K562 (cell line): ENCODE data around the gene TTC23L. TPM values are rescaled to one million over a fixed set of nuclear protein-coding genes. Genes with fewer than 3 reads are reported as not detected.

Source experiments
- ATF1 ChIP-seq, 2 experiments: fragments of 450-650 bp in 1 of 2; IDR thresholded peaks; 2 replicates each; pipeline ENCODE4 v1.6.1; 2016; ENCODE audit warnings: missing compliant biosample characterization in 1 of 2, missing genetic modification characterization in 1 of 2
- ETS2 ChIP-seq: IDR thresholded peaks from 2 replicates; pipeline ENCODE4 v1.6.1; 2016; ENCODE audit warnings: borderline replicate concordance, missing genetic modification characterization, mild to moderate bottlenecking, moderate library complexity, missing compliant biosample characterization; ENCODE audit not compliant: poor library complexity, severe bottlenecking
- FOXA3 ChIP-seq, 2 experiments: fragments of 450-650 bp in 1 of 2; sonication (generic) in 1 of 2; formaldehyde crosslinking; IDR thresholded peaks in 1 of 2; conservative IDR thresholded peaks in 1 of 2; 2 replicates each; pipeline versions ENCODE4 v1.4.0 to v1.8.0; 2020 to 2022; ENCODE audit warnings: mild to moderate bottlenecking in 2 of 2, missing genetic modification reagents in 1 of 2
- GABPB2 ChIP-seq: fragments of 250-450 bp; sonication (Bioruptor Pico); conservative IDR thresholded peaks from 2 replicates; pipeline ENCODE4 v1.5.1; 2021; ENCODE audit warnings: mild to moderate bottlenecking
- HMGXB4 ChIP-seq: sonication (generic); formaldehyde crosslinking; IDR thresholded peaks from 2 replicates; pipeline ENCODE4 v1.8.1; 2023; ENCODE audit warnings: mild to moderate bottlenecking, missing genetic modification reagents
- IRF9 ChIP-seq: fragments of 450-650 bp; IDR thresholded peaks from 2 replicates; pipeline ENCODE4 v1.6.1; 2016; ENCODE audit warnings: missing biosample characterization, missing genetic modification characterization
- NEUROD1 ChIP-seq: fragments of 150-350 bp; IDR thresholded peaks from 2 replicates; pipeline ENCODE4 v1.6.1; 2014; ENCODE audit warnings: borderline replicate concordance, low read length, low read depth; ENCODE audit not compliant: partially characterized antibody
- NFIC ChIP-seq: fragments of 450-650 bp; IDR thresholded peaks from 2 replicates; pipeline ENCODE4 v1.6.1; 2017; ENCODE audit warnings: mild to moderate bottlenecking, inconsistent platforms
- NR2C2 ChIP-seq, 2 experiments: fragments of 200-800 bp in 1 of 2; sonication (Bioruptor generic) in 1 of 2; sonication (generic) in 1 of 2; formaldehyde crosslinking in 1 of 2; IDR thresholded peaks; 2 replicates each; pipeline versions ENCODE4 v1.6.1 to v1.8.0; 2016 to 2022; ENCODE audit warnings: mild to moderate bottlenecking in 1 of 2, missing compliant biosample characterization in 1 of 2, missing genetic modification characterization in 1 of 2, missing genetic modification reagents in 1 of 2
- POLR3A ChIP-seq: IDR thresholded peaks from 2 replicates; pipeline ENCODE4 v1.6.1; 2011; ENCODE audit warnings: borderline replicate concordance, mild to moderate bottlenecking, moderate library complexity; ENCODE audit not compliant: insufficient read length, insufficient read depth; ENCODE audit errors: extremely low read depth
- SMAD3 ChIP-seq: fragments of 450-650 bp; formaldehyde crosslinking; conservative IDR thresholded peaks from 2 replicates; pipeline ENCODE4 v1.4.0; 2020; ENCODE audit warnings: mild to moderate bottlenecking
- SRF ChIP-seq, 2 experiments: fragments of 250-450, 450-650 bp in 1 of 2; sonication (Bioruptor Pico) in 1 of 2; sonication (generic) in 1 of 2; formaldehyde crosslinking; IDR thresholded peaks; 2 replicates each; pipeline versions ENCODE4 v1.5.0 to v1.5.1; 2020 to 2022; ENCODE audit warnings: mild to moderate bottlenecking in 1 of 2, missing genetic modification reagents in 1 of 2
- STAT6 ChIP-seq: sonication (generic); formaldehyde crosslinking; IDR thresholded peaks from 2 replicates; pipeline ENCODE4 v1.8.1; 2023; ENCODE audit warnings: mild to moderate bottlenecking, missing genetic modification reagents
- TBP ChIP-seq: optimal IDR thresholded peaks from 2 replicates; pipeline ENCODE3; 2011; ENCODE audit warnings: low read depth, low read length, improper control_type of control experiment
- XRCC5 ChIP-seq: fragments of 200-400 bp; formaldehyde crosslinking; IDR thresholded peaks from 2 replicates; pipeline ENCODE4 v1.6.1; 2017; ENCODE audit warnings: low read depth, mild to moderate bottlenecking, low read length
- ZFP36 ChIP-seq: fragments of 150-350 bp; IDR thresholded peaks from 2 replicates; pipeline ENCODE4 v1.6.1; 2018; ENCODE audit warnings: low read length, low read depth; ENCODE audit not compliant: partially characterized antibody
- ZNF280B ChIP-seq: fragments of 250-450 bp; sonication (Bioruptor Pico); IDR thresholded peaks from 2 replicates; pipeline ENCODE4 v1.5.1; 2021; ENCODE audit warnings: mild to moderate bottlenecking
- ZNF384 ChIP-seq: IDR thresholded peaks from 2 replicates; pipeline ENCODE4 v1.6.1; 2012; ENCODE audit warnings: low read depth, low read length, improper control_type of control experiment
- ZNF695 ChIP-seq: fragments of 450-650 bp; formaldehyde crosslinking; IDR thresholded peaks from 2 replicates; pipeline ENCODE4 v1.4.0; 2020; ENCODE audit warnings: mild to moderate bottlenecking, moderate library complexity
- ZNF766 ChIP-seq: fragments of 200-800 bp; sonication (Bioruptor generic); conservative IDR thresholded peaks from 2 replicates; pipeline ENCODE4 v1.6.1; 2016; ENCODE audit warnings: missing genetic modification characterization, missing compliant biosample characterization
- polyA plus RNA-seq, 8 experiments: library from polyadenylated mRNA; depleted of rRNA in 4 of 8; stranded (reverse) in 5 of 8; unstranded in 3 of 8; fragments of >200 nt; fragmentation: Nextera tagmentation in 2 of 8; fragmentation: Illumina TruSeq in 1 of 8; extraction: Ambion mirVana in 2 of 8; extraction: Trizol in 1 of 8; gene quantifications; 2 replicates each; pipeline versions ENCODE4 v1.2.1 to v1.2.3, GENCODE V29; 2011 to 2014; ENCODE audit warnings: inconsistent platforms in 1 of 8, missing spikeins in 1 of 8
- total RNA-seq, 7 experiments: library from RNA; depleted of rRNA in 6 of 7; stranded (reverse); fragments of >200 nt in 6 of 7; fragmentation: Illumina TruSeq in 2 of 7; extraction: Trizol in 2 of 7; gene quantifications; 2 replicates each; pipeline versions ENCODE4 v1.2.1 to v1.2.3, GENCODE V29; 2011 to 2021; ENCODE audit warnings: low replicate concordance in 1 of 7

The TTC23L gene
- total and polyA plus RNA-seq, 9 of the 15 experiments (the other 6 are each of a cell fraction or from before 2014, with no cell fraction given), result 0.03 to 0.32 (median 0.14) TPM; not detected in 2

GRCh38 chr5:34929134-34929719, 90.3 kb downstream of the TTC23L start, which contains the start of gene DNAJC21 (continued):
- TF ChIP-seq ZNF384 (no peak), ZNF695 (CRISPR knock-in tag) (no peak), ETS2 (no peak), HMGXB4 (no peak), ATF1 (CRISPR knock-in tag; IDR thresholded peaks at IDR 0.05) (no peak), ATF1 (tag; IDR thresholded peaks at IDR 0.05) (no peak; the same call in 1 of the 2 replicates), STAT6 (CRISPR knock-in tag) (no peak), NFIC (no peak; the same call in 1 of the 2 replicates), ZFP36 (peak; percentile 4), NEUROD1 (no peak), IRF9 (tag) (no peak), POLR3A (no peak), ZNF280B (CRISPR knock-in tag) (no peak), SRF (CRISPR knock-in tag; IDR thresholded peaks at IDR 0.05) (peak in 1 of 2 experiments; percentile 66; a peak in 1 of 4 replicates), ZNF766 (CRISPR knock-in tag) (no peak), FOXA3 (CRISPR knock-in tag; conservative IDR thresholded peaks at IDR 0.05 in 1 of 2, IDR thresholded peaks at IDR 0.05 in 1 of 2) (no peak), XRCC5 (peak; percentile 60; the same call in 1 of the 2 replicates), NR2C2 (CRISPR knock-in tag; IDR thresholded peaks at IDR 0.05) (no peak), NR2C2 (tag; IDR thresholded peaks at IDR 0.05) (peak; percentile 66; the same call in 1 of the 2 replicates), GABPB2 (CRISPR knock-in tag) (no peak), SMAD3 (CRISPR knock-in tag) (no peak), TBP (no peak)
